ENCODE results near the gene DMTF1.

- TF ChIP-seq POLR2A (IDR thresholded peaks at IDR 0.05) (no peak), CTCF (IDR thresholded peaks at IDR 0.05) (no peak)
These were observed 50.5 kb downstream of the DMTF1 start for GRCh38 chr7:87202705-87203104.
